Cardiac muscle cell (in vitro differentiated cells and primary cell): Measurements from ENCODE around the gene PIGL. TPM values are rescaled to one million over a fixed set of nuclear protein-coding genes. Genes with fewer than 3 reads are reported as not detected.
"Not testable (repeated sequence)": the region's sequence is repeated elsewhere in the genome, so short reads cannot be mapped to it uniquely, and the experiment has no call there.

Experiments
- DNase-seq, 2 donors: peaks; one replicate each; pipeline versions ENCODE4 v3.0.0 to v3.0.0-alpha.2; 2010 to 2017; ENCODE audit warnings: low read depth in 1 of 2, low spot score in 1 of 2
- H3K27ac ChIP-seq: fragments of 200-600 bp; sonication (generic); 2 replicates; pipeline ENCODE4 v1.5.1; 2016
- H3K27me3 ChIP-seq: fragments of 200-600 bp; sonication (generic); 2 replicates; pipeline ENCODE4 v1.6.0; 2016; ENCODE audit warnings: control low read depth
- H3K36me3 ChIP-seq: fragments of 200-600 bp; sonication (generic); 2 replicates; pipeline ENCODE4 v1.5.1; 2016; ENCODE audit warnings: control low read depth
- H3K4me1 ChIP-seq: fragments of 200-600 bp; sonication (generic); 2 replicates; pipeline ENCODE4 v1.8.1; 2017; ENCODE audit warnings: low read depth, mild to moderate bottlenecking, mixed run types
- H3K4me3 ChIP-seq: fragments of 200-600 bp; sonication (generic); 2 replicates; pipeline ENCODE4 v1.5.1; 2016; ENCODE audit warnings: mild to moderate bottlenecking
- H3K9me3 ChIP-seq: fragments of 200-600 bp; sonication (generic); 2 replicates; pipeline ENCODE4 v1.5.1; 2017; ENCODE audit warnings: low read depth, mild to moderate bottlenecking, control low read depth
- polyA plus RNA-seq: library from polyadenylated mRNA; unstranded; fragments of >200 nt; fragmentation: Nextera tagmentation; extraction: Ambion mirVana; gene quantifications from 2 replicates; pipeline ENCODE4 v1.2.1, GENCODE V29; 2016
- total RNA-seq: library from RNA; depleted of rRNA; stranded (reverse); fragments of >200 nt; gene quantifications from 2 replicates; pipeline ENCODE4 v1.2.3, GENCODE V29; 2016
- TF ChIP-seq, protein P1 (sequence below): IDR thresholded peaks from 2 replicates; pipeline ENCODE4 v1.5.1; 2012; ENCODE audit warnings: low read depth, mild to moderate bottlenecking, low read length

The PIGL gene
- total and polyA plus RNA-seq, 2 experiments from 2014 or later: 28.8 to 67.4 TPM

DNA sequence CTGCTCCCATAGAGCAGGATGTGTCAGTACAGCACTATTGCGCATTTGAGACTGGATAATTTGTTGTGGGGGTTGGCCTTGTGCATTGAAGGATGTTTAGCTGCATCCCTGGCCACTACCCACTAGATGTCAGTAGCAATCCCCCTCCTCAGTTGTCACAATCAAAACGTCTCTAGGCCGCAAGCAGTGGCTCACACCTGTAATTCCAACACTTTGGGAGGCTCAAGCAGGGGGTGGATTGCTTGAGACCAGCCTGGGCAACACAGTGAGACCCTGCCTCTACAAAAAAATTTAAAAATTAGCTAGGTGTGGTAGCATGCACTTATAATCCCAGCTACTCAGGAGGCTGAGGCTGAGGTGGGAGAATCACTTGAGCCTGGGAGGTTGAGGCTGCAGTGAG lies 87.8 kb downstream of the PIGL start:
- TF ChIP-seq, protein P1, sequence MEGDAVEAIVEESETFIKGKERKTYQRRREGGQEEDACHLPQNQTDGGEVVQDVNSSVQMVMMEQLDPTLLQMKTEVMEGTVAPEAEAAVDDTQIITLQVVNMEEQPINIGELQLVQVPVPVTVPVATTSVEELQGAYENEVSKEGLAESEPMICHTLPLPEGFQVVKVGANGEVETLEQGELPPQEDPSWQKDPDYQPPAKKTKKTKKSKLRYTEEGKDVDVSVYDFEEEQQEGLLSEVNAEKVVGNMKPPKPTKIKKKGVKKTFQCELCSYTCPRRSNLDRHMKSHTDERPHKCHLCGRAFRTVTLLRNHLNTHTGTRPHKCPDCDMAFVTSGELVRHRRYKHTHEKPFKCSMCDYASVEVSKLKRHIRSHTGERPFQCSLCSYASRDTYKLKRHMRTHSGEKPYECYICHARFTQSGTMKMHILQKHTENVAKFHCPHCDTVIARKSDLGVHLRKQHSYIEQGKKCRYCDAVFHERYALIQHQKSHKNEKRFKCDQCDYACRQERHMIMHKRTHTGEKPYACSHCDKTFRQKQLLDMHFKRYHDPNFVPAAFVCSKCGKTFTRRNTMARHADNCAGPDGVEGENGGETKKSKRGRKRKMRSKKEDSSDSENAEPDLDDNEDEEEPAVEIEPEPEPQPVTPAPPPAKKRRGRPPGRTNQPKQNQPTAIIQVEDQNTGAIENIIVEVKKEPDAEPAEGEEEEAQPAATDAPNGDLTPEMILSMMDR: peak; percentile 61
- H3K9me3 ChIP-seq: no peaks in the 10 kb centered on the region
- H3K36me3 ChIP-seq: no peaks in the 10 kb centered on the region
- H3K4me3 ChIP-seq: no peak overlapping the region
- no peaks in the 10 kb centered on the region for H3K4me1 ChIP-seq
- no peaks in the 10 kb centered on the region for H3K27me3 ChIP-seq
- DNase-seq: peak; percentile 22 to 52
- no peak overlapping the region for H3K27ac ChIP-seq

DNA sequence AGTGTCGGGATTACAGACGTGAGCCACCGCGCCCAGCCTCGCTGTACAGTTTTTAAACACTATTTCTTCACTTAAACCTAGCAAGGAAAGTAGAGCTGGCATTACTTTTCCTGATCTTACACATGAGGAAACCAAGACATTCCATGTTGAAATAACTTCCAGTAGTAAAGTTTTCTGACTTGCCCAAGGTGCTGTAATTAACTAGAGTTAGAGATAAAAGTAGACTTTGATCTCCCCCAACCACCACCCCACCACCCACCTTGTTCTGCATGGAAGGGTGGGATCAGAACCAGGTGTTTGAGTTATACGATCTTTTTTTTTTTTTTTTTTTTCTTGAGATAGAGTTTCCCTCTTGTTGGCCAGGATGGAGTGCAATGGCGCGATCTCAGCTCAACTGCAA lies 89.2 kb downstream of the PIGL start:
- Histone ChIP-seq H3K27ac (no peak overlapping the region), H3K9me3 (no peaks in the 10 kb centered on the region), H3K27me3 (no peaks in the 10 kb centered on the region), H3K4me1 (no peaks in the 10 kb centered on the region), H3K4me3 (no peak overlapping the region), H3K36me3 (no peaks in the 10 kb centered on the region)
- no peak for DNase-seq
- TF ChIP-seq, protein P1: no peak

DNA sequence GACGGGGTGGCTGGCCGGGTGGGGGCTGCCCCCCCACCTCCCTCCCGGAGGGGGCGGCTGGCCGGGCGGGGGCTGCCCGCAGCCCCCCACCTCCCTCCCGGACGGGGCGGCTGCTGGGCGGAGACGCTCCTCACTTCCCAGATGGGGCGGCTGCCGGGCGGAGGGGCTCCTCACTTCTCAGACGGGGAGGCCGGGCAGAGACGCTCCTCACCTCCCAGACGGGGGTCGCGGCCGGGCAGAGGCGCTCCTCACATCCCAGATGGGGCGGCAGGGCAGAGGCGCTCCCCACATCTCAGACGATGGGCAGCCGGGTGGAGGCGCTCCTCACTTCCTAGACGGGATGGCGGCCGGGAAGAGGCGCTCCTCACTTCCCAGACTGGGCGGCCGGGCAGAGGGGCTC lies 95.1 kb downstream of the PIGL start:
- DNase-seq, H3K9me3 ChIP-seq, H3K36me3 ChIP-seq, H3K27ac ChIP-seq, H3K27me3 ChIP-seq, H3K4me1 ChIP-seq, H3K4me3 ChIP-seq: not testable (repeated sequence)

DNA sequence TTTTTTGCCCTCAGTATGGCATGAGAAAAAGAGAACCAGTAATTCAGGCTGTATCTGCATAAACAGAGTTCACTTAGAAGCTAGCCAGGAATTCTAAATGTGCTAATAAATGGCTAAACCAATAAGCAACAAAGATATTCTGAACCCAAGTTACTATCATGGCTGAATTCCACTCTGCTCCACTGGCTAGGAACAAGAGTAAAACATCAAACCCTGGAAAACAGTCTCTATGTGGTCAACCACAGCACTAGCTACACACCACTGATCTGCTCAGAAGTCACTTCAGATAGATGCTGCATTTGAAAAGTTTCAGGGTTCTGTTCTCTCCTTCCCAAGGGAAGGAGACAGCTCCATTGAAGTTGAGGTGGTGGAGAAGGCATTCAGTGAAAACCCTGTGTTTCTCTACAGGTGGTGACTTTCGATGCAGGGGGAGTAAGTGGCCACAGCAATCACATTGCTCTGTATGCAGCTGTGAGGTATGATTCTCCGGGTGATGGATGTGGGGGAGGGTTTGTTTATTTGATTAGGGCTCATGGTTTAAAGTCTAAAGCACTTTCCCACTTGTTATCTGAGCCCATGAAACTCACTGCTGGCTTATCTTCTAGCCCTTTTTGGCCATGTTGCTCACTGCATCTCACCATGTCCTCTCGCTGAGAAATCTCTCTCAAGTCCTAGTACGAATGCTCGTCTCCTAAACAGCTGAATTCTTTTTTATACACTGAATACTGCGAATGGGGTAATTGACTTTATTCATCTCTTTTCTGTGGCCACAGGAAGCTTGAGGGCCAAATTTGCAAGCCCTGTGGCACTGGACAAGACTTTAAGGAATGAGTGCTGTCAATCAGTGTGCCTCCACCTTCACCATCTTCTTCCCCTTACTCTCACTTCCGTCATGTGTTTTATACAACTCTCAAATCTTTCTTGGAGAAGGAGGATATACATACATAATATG lies 96.4 kb downstream of the PIGL start:
- H3K27me3 ChIP-seq: no peaks in the 10 kb centered on the region
- no peak overlapping the region for H3K27ac ChIP-seq
- no peaks in the 10 kb centered on the region for H3K36me3 ChIP-seq
- H3K9me3 ChIP-seq: no peaks in the 10 kb centered on the region
- H3K4me3 ChIP-seq: no peak overlapping the region
- TF ChIP-seq, protein P1: no peak
- DNase-seq: no peak
- no peaks in the 10 kb centered on the region for H3K4me1 ChIP-seq

DNA sequence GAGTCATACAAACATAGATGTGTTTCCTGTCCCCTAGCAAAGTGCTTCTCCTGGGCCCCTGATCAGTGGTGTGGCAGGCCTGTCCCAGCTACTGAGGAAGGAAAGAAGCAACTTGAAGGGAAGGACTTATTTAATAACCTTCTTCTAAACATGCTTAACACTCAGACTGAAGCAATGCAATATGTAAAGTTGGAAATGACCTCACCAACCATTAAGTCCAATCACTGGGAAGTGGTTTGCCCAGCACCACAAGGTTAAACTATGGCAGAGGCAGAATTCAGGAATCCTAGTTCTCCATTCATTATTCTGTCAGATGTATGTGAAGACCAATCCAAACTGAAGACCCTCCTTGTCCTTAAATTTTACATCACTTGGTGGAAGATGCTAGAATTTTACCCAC lies 97.2 kb downstream of the PIGL start:
- Histone ChIP-seq H3K27me3 (no peaks in the 10 kb centered on the region), H3K4me1 (no peaks in the 10 kb centered on the region), H3K27ac (no peak overlapping the region), H3K9me3 (no peaks in the 10 kb centered on the region), H3K4me3 (no peak overlapping the region), H3K36me3 (no peaks in the 10 kb centered on the region)
- DNase-seq: no peak
- TF ChIP-seq, protein P1: no peak

DNA sequence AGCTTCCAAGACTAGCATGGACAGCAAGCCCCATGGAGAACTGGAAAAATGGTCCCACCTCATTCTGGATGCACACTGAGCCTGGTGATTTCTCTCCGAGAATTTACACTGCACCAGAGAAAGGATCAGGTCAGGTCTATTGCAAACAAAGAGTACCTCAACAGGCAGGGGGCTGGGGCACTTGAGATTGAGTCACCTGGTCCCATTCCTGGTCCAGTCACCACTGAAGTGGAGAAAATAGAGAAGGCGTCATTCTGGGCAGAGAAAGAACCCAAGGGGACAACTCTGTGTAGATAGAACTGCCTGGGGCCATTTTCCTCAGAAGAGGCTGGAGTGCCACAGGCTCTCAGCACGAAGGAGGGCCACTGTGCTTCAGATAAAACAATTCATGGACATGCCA lies 97.8 kb downstream of the PIGL start:
- Histone ChIP-seq H3K36me3 (no peaks in the 10 kb centered on the region), H3K27me3 (no peaks in the 10 kb centered on the region), H3K4me3 (no peak overlapping the region), H3K9me3 (no peaks in the 10 kb centered on the region), H3K4me1 (no peaks in the 10 kb centered on the region), H3K27ac (no peak overlapping the region)
- TF ChIP-seq, protein P1: no peak
- no peak for DNase-seq
